H9 (cell line): ENCODE results near the gene RANBP9. TPM values are rescaled to one million over a fixed set of nuclear protein-coding genes. Genes with fewer than 3 reads are reported as not detected.

Source experiments
- DNase-seq: peaks from one replicate; pipeline ENCODE4 v3.0.0-alpha.2; 2017
- H2AFZ ChIP-seq: one replicate; pipeline ENCODE4 v1.6.1; 2013; ENCODE audit warnings: mild to moderate bottlenecking, low read length, control low read depth, moderate library complexity
- H2AK5ac ChIP-seq: 2 replicates; pipeline ENCODE4 v1.6.1; 2013; ENCODE audit warnings: low read length, control low read depth, mixed read lengths; ENCODE audit not compliant: insufficient read length
- H2BK120ac ChIP-seq: one replicate; pipeline ENCODE4 v1.6.1; 2013; ENCODE audit warnings: low read depth, mild to moderate bottlenecking, low read length, control low read depth, inconsistent platforms; ENCODE audit not compliant: poor library complexity, severe bottlenecking
- H2BK12ac ChIP-seq: 2 replicates; pipeline ENCODE4 v1.6.1; 2013; ENCODE audit warnings: low read length, control low read depth, mixed read lengths, low read depth; ENCODE audit not compliant: insufficient read length
- H2BK15ac ChIP-seq: 2 replicates; pipeline ENCODE4 v1.6.1; 2013; ENCODE audit warnings: low read depth, low read length, control low read depth
- H2BK20ac ChIP-seq: one replicate; pipeline ENCODE4 v1.6.1; 2013; ENCODE audit warnings: low read depth, mild to moderate bottlenecking, low read length, control low read depth, inconsistent platforms; ENCODE audit not compliant: poor library complexity, severe bottlenecking
- H2BK5ac ChIP-seq: 2 replicates; pipeline ENCODE4 v1.6.1; 2013; ENCODE audit warnings: low read length, control low read depth, mixed read lengths; ENCODE audit not compliant: insufficient read length
- H3K14ac ChIP-seq: 2 replicates; pipeline ENCODE4 v1.6.1; 2013; ENCODE audit warnings: low read length, control low read depth; ENCODE audit not compliant: insufficient read depth
- H3K18ac ChIP-seq: 2 replicates; pipeline ENCODE4 v1.6.1; 2013; ENCODE audit warnings: low read depth, mild to moderate bottlenecking, mixed read lengths, low read length, control low read depth; ENCODE audit not compliant: insufficient read length
- H3K23ac ChIP-seq: 2 replicates; pipeline ENCODE4 v1.6.1; 2013; ENCODE audit warnings: low read length, control low read depth, mixed read lengths, low read depth; ENCODE audit not compliant: insufficient read length
- H3K23me2 ChIP-seq: 2 replicates; pipeline ENCODE4 v1.6.1; 2013; ENCODE audit warnings: low read depth, mild to moderate bottlenecking, mixed read lengths, low read length, control low read depth; ENCODE audit not compliant: insufficient read length, poor library complexity, severe bottlenecking
- H3K27ac ChIP-seq: 2 replicates; pipeline ENCODE4 v1.5.1; 2013; ENCODE audit warnings: low read length, control low read depth, mixed read lengths, low read depth; ENCODE audit not compliant: insufficient read length
- H3K27me3 ChIP-seq: 2 replicates; pipeline ENCODE4 v1.6.1; 2013; ENCODE audit warnings: low read length, control low read depth, inconsistent platforms; ENCODE audit not compliant: insufficient read depth
- H3K4ac ChIP-seq: 2 replicates; pipeline ENCODE4 v1.6.1; 2013; ENCODE audit warnings: low read depth, mild to moderate bottlenecking, control low read depth, inconsistent platforms, low read length, moderate library complexity
- H3K4me1 ChIP-seq: 2 replicates; pipeline ENCODE4 v1.6.1; 2013; ENCODE audit warnings: low read length, control low read depth, inconsistent platforms; ENCODE audit not compliant: insufficient read depth
- H3K4me2 ChIP-seq: 2 replicates; pipeline ENCODE4 v1.6.1; 2013; ENCODE audit warnings: low read length, control low read depth, mixed read lengths; ENCODE audit not compliant: insufficient read length, insufficient read depth
- H3K56ac ChIP-seq: 2 replicates; pipeline ENCODE4 v1.6.1; 2013; ENCODE audit warnings: low read depth, mild to moderate bottlenecking, mixed read lengths, low read length, control low read depth; ENCODE audit not compliant: insufficient read length
- H3K79me1 ChIP-seq: 2 replicates; pipeline ENCODE4 v1.6.1; 2013; ENCODE audit warnings: low read depth, mild to moderate bottlenecking, moderate library complexity, low read length, control low read depth, inconsistent platforms; ENCODE audit not compliant: insufficient read depth, poor library complexity, severe bottlenecking
- H3K79me2 ChIP-seq: 2 replicates; pipeline ENCODE4 v1.6.1; 2013; ENCODE audit warnings: low read length, control low read depth, inconsistent platforms; ENCODE audit not compliant: insufficient read depth
- H3K9ac ChIP-seq: 2 replicates; pipeline ENCODE4 v1.6.1; 2013; ENCODE audit warnings: low read length, control low read depth, mixed read lengths; ENCODE audit not compliant: insufficient read length; ENCODE audit errors: extremely low read depth
- H3K9me3 ChIP-seq: one replicate; pipeline ENCODE4 v1.6.1; 2013; ENCODE audit warnings: low read depth, low read length, inconsistent platforms; ENCODE audit not compliant: control insufficient read depth
- H3T11ph ChIP-seq: one replicate; pipeline ENCODE4 v1.6.1; 2013; ENCODE audit warnings: mild to moderate bottlenecking, low read length, control low read depth, inconsistent platforms
- H4K20me1 ChIP-seq: one replicate; pipeline ENCODE4 v1.6.1; 2013; ENCODE audit not compliant: control insufficient read depth, insufficient read length, insufficient read depth
- H4K5ac ChIP-seq: 2 replicates; pipeline ENCODE4 v1.6.1; 2013; ENCODE audit warnings: low read depth, mild to moderate bottlenecking, mixed read lengths, low read length, control low read depth; ENCODE audit not compliant: insufficient read length
- H4K8ac ChIP-seq: replicated peaks from 2 replicates; pipeline ENCODE4 v1.6.1; 2013; ENCODE audit warnings: low read length, control low read depth, mixed read lengths, low read depth; ENCODE audit not compliant: insufficient read length
- H4K91ac ChIP-seq: 2 replicates; pipeline ENCODE4 v1.6.1; 2013; ENCODE audit warnings: low read depth, mild to moderate bottlenecking, moderate library complexity, mixed read lengths, low read length, control low read depth; ENCODE audit not compliant: insufficient read length
- H3K27ac Mint-ChIP-seq, 3 experiments: 2 replicates in 2 of 3; 3 replicates in 1 of 3; pipeline ENCODE4 v1.8.0; 2020 to 2021; ENCODE audit warnings: mixed read lengths in 3 of 3, mild to moderate bottlenecking in 1 of 3, moderate library complexity in 1 of 3
- H3K27me3 Mint-ChIP-seq: 2 replicates; pipeline ENCODE4 v1.8.0; 2021; ENCODE audit warnings: low read depth, mild to moderate bottlenecking, moderate library complexity, mixed read lengths
- H3K36me3 Mint-ChIP-seq, 3 experiments: 2 replicates in 2 of 3; 3 replicates in 1 of 3; pipeline ENCODE4 v1.8.0; 2020 to 2021; ENCODE audit warnings: low read depth in 3 of 3, mixed read lengths in 3 of 3; ENCODE audit not compliant: insufficient read depth in 1 of 3
- H3K4me1 Mint-ChIP-seq, 2 experiments: 2 replicates each; pipeline ENCODE4 v1.8.0; 2020; ENCODE audit warnings: mixed read lengths in 2 of 2
- H3K4me3 Mint-ChIP-seq, 2 experiments: 2 replicates in 1 of 2; 3 replicates in 1 of 2; pipeline ENCODE4 v1.8.0; 2020 to 2021; ENCODE audit warnings: mild to moderate bottlenecking in 2 of 2, mixed read lengths in 2 of 2, moderate library complexity in 1 of 2
- H3K9me3 Mint-ChIP-seq, 2 experiments: 2 replicates in 1 of 2; 3 replicates in 1 of 2; pipeline ENCODE4 v1.8.0; 2020; ENCODE audit warnings: mild to moderate bottlenecking in 2 of 2, mixed read lengths in 2 of 2, moderate library complexity in 1 of 2
- CTCF ChIP-seq: fragments of 200-600 bp; sonication (generic); conservative IDR thresholded peaks from 3 replicates; pipeline ENCODE4 v1.8.0; 2021; ENCODE audit warnings: antibody characterized with exemption, mild to moderate bottlenecking
- WGBS: extraction: QIAGEN DNeasy Blood & Tissue Kit; methylation state at CpG from one replicate; pipeline ENCODE4 v1.1.7; 2013; ENCODE audit warnings: missing lambda C conversion rate, low lambda C conversion rate, mixed read lengths; ENCODE audit not compliant: insufficient read length; ENCODE audit errors: extremely low coverage; 5-methylcytosine and 5-hydroxymethylcytosine counted together
- total RNA-seq: library from RNA; stranded (reverse); gene quantifications from 2 replicates; pipeline ENCODE4 v1.2.1, GENCODE V29; 2021

Gene RANBP9
- total RNA-seq, 1 experiment from 2014 or later = 37.2 TPM

GRCh38 chr6:13730704-13731103 is 19.1 kb upstream of the RANBP9 start:
- no peak for DNase-seq
- no peaks in the 10 kb centered on the region for H3K23me2 ChIP-seq

More at GRCh38 chr6:13730704-13731103, 19.1 kb upstream of the RANBP9 start:
- Histone ChIP-seq H3K23ac (no peak overlapping the region), H3K14ac (no peak overlapping the region), H3T11ph (no peak overlapping the region), H2AFZ (no peak overlapping the region), H3K18ac (no peak overlapping the region), H4K91ac (no peak overlapping the region), H2BK5ac (no peak overlapping the region), H4K5ac (no peak overlapping the region), H4K20me1 (no peaks in the 10 kb centered on the region), H3K56ac (no peak overlapping the region), H3K27me3 (no peaks in the 10 kb centered on the region), H2AK5ac (no peak overlapping the region), H3K9me3 (no peaks in the 10 kb centered on the region), H2BK15ac (no peak overlapping the region), H3K4me2 (no peak overlapping the region), H3K79me1 (no peaks in the 10 kb centered on the region), H3K27ac (no peak overlapping the region), H3K9ac (no peak overlapping the region), H2BK12ac (no peak overlapping the region), H3K79me2 (no peaks in the 10 kb centered on the region), H2BK20ac (no peak overlapping the region), H3K4ac (no peak overlapping the region), H2BK120ac (no peak overlapping the region), H4K8ac (no peak overlapping the region), H3K4me1 (no peaks in the 10 kb centered on the region)
- H3K9me3 Mint-ChIP-seq = no peaks in the 10 kb centered on the region
- H3K4me3 Mint-ChIP-seq = no peak overlapping the region
- WGBS = no CpG with 5 or more reads among the region's 7 CpGs
- H3K36me3 Mint-ChIP-seq = no peaks in the 10 kb centered on the region
- H3K27ac Mint-ChIP-seq = no peak overlapping the region
- no peaks in the 10 kb centered on the region; the same call in 1 of the 2 replicates for H3K27me3 Mint-ChIP-seq
- peaks cover 6 to 7% of the 10 kb centered on the region in 2 experiments for H3K4me1 Mint-ChIP-seq
- no peak for TF ChIP-seq CTCF
